Activated CD4-positive, alpha-beta T cell treated with anti-CD3 and anti-CD28 coated beads, Interleukin-2, Interleukin-6, amounts not matched to agents 100 ng/mL and 50 ng/mL, durations not matched to agents 16 hours and 8 hours (primary cell): Measurements from ENCODE around the gene OR56A4.

ENCODE experiments used
- DNase-seq: peaks from one replicate; pipeline ENCODE4 v3.0.0-alpha.2; 2020

OR56A4 gene

GRCh38 chr11:5955586-5955985, 51.2 kb downstream of the OR56A4 start:
- no peak for DNase-seq
